Uterus (tissue), 4 donors: ENCODE results near the gene PAX2. TPM values are rescaled to one million over a fixed set of nuclear protein-coding genes. Genes with fewer than 3 reads are reported as not detected.

Source experiments
- DNase-seq, 2 donors: peaks; one replicate each; pipeline ENCODE4 v3.0.0-alpha.2; 2019 to 2020
- H3K27ac ChIP-seq, 2 donors: fragments of 200-600 bp; sonication (generic); 1 replicate in 1 of 2; 2 replicates in 1 of 2; pipeline ENCODE4 v1.5.1; 2016 to 2018
- H3K27me3 ChIP-seq, 2 donors: fragments of 200-600 bp; sonication (generic); one replicate each; pipeline ENCODE4 v1.5.1; 2018 to 2019; ENCODE audit warnings: control low read depth in 1 of 2
- H3K36me3 ChIP-seq, 2 donors: fragments of 200-600 bp; sonication (generic); one replicate each; pipeline ENCODE4 v1.5.1; 2019; ENCODE audit warnings: control low read depth in 1 of 2
- H3K4me1 ChIP-seq, 2 donors: fragments of 200-600 bp; sonication (generic); one replicate each; pipeline ENCODE4 v1.5.1; 2018 to 2019; ENCODE audit warnings: control low read depth in 1 of 2
- H3K4me3 ChIP-seq, 2 donors: fragments of 200-600 bp; sonication (generic); 1 replicate in 1 of 2; 2 replicates in 1 of 2; pipeline ENCODE4 v1.5.1; 2018 to 2019; ENCODE audit warnings: mild to moderate bottlenecking in 1 of 2
- H3K9me3 ChIP-seq, 2 donors: fragments of 200-600 bp; sonication (generic); one replicate each; pipeline ENCODE4 v1.5.1; 2019; ENCODE audit warnings: control low read depth in 1 of 2
- CTCF ChIP-seq, 4 experiments: fragments of 200-600 bp in 2 of 4; fragments of 450-650 bp in 2 of 4; sonication (generic) in 2 of 4; IDR thresholded peaks; one replicate each; pipeline ENCODE4 v1.5.1; 2016 to 2019; ENCODE audit warnings: antibody characterized with exemption in 4 of 4, mild to moderate bottlenecking in 2 of 4, moderate library complexity in 1 of 4
- POLR2A ChIP-seq, 2 donors: fragments of 450-650 bp; IDR thresholded peaks; one replicate each; pipeline ENCODE4 v1.6.1; 2016; ENCODE audit warnings: antibody characterized with exemption in 2 of 2, mild to moderate bottlenecking in 1 of 2, moderate library complexity in 1 of 2
- intact Hi-C: fragments of 100-400 bp; cut with DNase I; formaldehyde crosslinking; loops from one replicate; pipeline ENCODE4 v1.15.1; 2023; ENCODE audit warnings: low total_unique reads
- total RNA-seq, 4 donors: library from RNA; depleted of rRNA in 3 of 4; stranded (reverse); fragments of >200 nt in 3 of 4; gene quantifications; one replicate each; pipeline versions ENCODE4 v1.1.0 to v1.2.4, GENCODE V29; 2014 to 2023
- donor health status: DM: yes; HTN: yes; CAD: no.

The PAX2 gene
- total RNA-seq, 4 donors from 2014 or later = 0.64 to 39.7 (median 21.3) TPM; not detected in 1

GRCh38 chr10:100767422-100767775 lies 22.0 kb downstream of the PAX2 start:
- Histone ChIP-seq H3K36me3 (no peaks in the 10 kb centered on the region), H3K4me1 (no peaks in the 10 kb centered on the region), H3K27ac (no peak overlapping the region), H3K9me3 (no peaks in the 10 kb centered on the region), H3K4me3 (no peak overlapping the region), H3K27me3 (no peaks in the 10 kb centered on the region)
- intact Hi-C loops = no loop called here
- no peak for DNase-seq
- TF ChIP-seq CTCF (IDR thresholded peaks at IDR 0.05) (no peak), POLR2A (IDR thresholded peaks at IDR 0.05) (no peak)

- no peak overlapping the region for H3K4me3 ChIP-seq
- H3K27me3 ChIP-seq = no peaks in the 10 kb centered on the region
- H3K27ac ChIP-seq = no peak overlapping the region
- no peaks in the 10 kb centered on the region for H3K4me1 ChIP-seq
- intact Hi-C loops = no loop called here
- H3K36me3 ChIP-seq = no peaks in the 10 kb centered on the region
- no peak for DNase-seq
- no peaks in the 10 kb centered on the region for H3K9me3 ChIP-seq
- TF ChIP-seq POLR2A (IDR thresholded peaks at IDR 0.05) (no peak), CTCF (IDR thresholded peaks at IDR 0.05) (no peak)
Observed at GRCh38 chr10:100769481-100769880, 24.1 kb downstream of the PAX2 start.

- Histone ChIP-seq H3K4me1 (no peaks in the 10 kb centered on the region), H3K27me3 (no peaks in the 10 kb centered on the region), H3K27ac (no peak overlapping the region), H3K4me3 (no peak overlapping the region), H3K9me3 (no peaks in the 10 kb centered on the region), H3K36me3 (no peaks in the 10 kb centered on the region)
- no peak for DNase-seq
- TF ChIP-seq CTCF (IDR thresholded peaks at IDR 0.05) (no peak), POLR2A (IDR thresholded peaks at IDR 0.05) (no peak)
- intact Hi-C loops = no loop called here
Observed at GRCh38 chr10:100773646-100774045, 28.3 kb downstream of the PAX2 start.

GRCh38 chr10:100774223-100774622 lies 28.8 kb downstream of the PAX2 start:
- no peak overlapping the region for H3K27ac ChIP-seq
- TF ChIP-seq POLR2A (IDR thresholded peaks at IDR 0.05) (no peak), CTCF (IDR thresholded peaks at IDR 0.05) (no peak)
- intact Hi-C loops = no loop called here
- H3K27me3 ChIP-seq = no peaks in the 10 kb centered on the region
- no peaks in the 10 kb centered on the region for H3K4me1 ChIP-seq
- H3K36me3 ChIP-seq = no peaks in the 10 kb centered on the region
- no peak for DNase-seq
- H3K9me3 ChIP-seq = no peaks in the 10 kb centered on the region
- H3K4me3 ChIP-seq = no peak overlapping the region

GRCh38 chr10:100774876-100775275 lies 29.5 kb downstream of the PAX2 start:
- Histone ChIP-seq H3K36me3 (no peaks in the 10 kb centered on the region), H3K9me3 (no peaks in the 10 kb centered on the region), H3K27me3 (no peaks in the 10 kb centered on the region), H3K4me3 (no peak overlapping the region), H3K4me1 (no peaks in the 10 kb centered on the region), H3K27ac (no peak overlapping the region)
- DNase-seq = no peak
- TF ChIP-seq POLR2A (IDR thresholded peaks at IDR 0.05) (no peak), CTCF (IDR thresholded peaks at IDR 0.05) (no peak)
- intact Hi-C loops = no loop called here
